ENCODE data around the gene IFT57.

The IFT57 gene

GRCh38 chr3:108122276-108122675 is 99.9 kb downstream of the IFT57 start:
- H3K9me3 ChIP-seq (ENCODE audit: control insufficient read depth, low read length): no peaks in the 10 kb centered on the region

GRCh38 chr3:108119398-108120104 is 102.7 kb downstream of the IFT57 start:
- Histone ChIP-seq H3K27ac (ENCODE audit: insufficient read depth, low read depth, low read length, poor library complexity, severe bottlenecking) (no peak overlapping the region), H3K36me3 (ENCODE audit: control insufficient read depth, insufficient read depth, low read length) (no peaks in the 10 kb centered on the region), H3K9me3 (ENCODE audit: control insufficient read depth, low read length) (no peaks in the 10 kb centered on the region), H3K4me3 (ENCODE audit: insufficient read depth, low read depth, low read length) (no peak overlapping the region), H3K27me3 (ENCODE audit: control insufficient read depth, insufficient read depth, low read length, poor library complexity, severe bottlenecking) (no peaks in the 10 kb centered on the region), H3K4me1 (ENCODE audit: control insufficient read depth, insufficient read depth, low read length) (no peaks in the 10 kb centered on the region)
- WGBS, 2 experiments: 97% methylated on average over 3 of the region's 3 CpGs

More at GRCh38 chr3:108122276-108122675, 99.9 kb downstream of the IFT57 start:
- WGBS, 2 experiments: 62 to 64% methylated on average over 3 of the region's 3 CpGs
- Histone ChIP-seq H3K4me1 (ENCODE audit: control insufficient read depth, insufficient read depth, low read length) (peaks cover 11% of the 10 kb centered on the region), H3K4me3 (ENCODE audit: insufficient read depth, low read depth, low read length) (no peak overlapping the region), H3K36me3 (ENCODE audit: control insufficient read depth, insufficient read depth, low read length) (no peaks in the 10 kb centered on the region), H3K27me3 (ENCODE audit: control insufficient read depth, insufficient read depth, low read length, poor library complexity, severe bottlenecking) (no peaks in the 10 kb centered on the region), H3K27ac (ENCODE audit: insufficient read depth, low read depth, low read length, poor library complexity, severe bottlenecking) (no peak overlapping the region)

GRCh38 chr3:108118038-108118768 is 104.0 kb downstream of the IFT57 start:
- Histone ChIP-seq H3K36me3 (ENCODE audit: control insufficient read depth, insufficient read depth, low read length) (no peaks in the 10 kb centered on the region), H3K4me1 (ENCODE audit: control insufficient read depth, insufficient read depth, low read length) (no peaks in the 10 kb centered on the region), H3K27me3 (ENCODE audit: control insufficient read depth, insufficient read depth, low read length, poor library complexity, severe bottlenecking) (no peaks in the 10 kb centered on the region), H3K9me3 (ENCODE audit: control insufficient read depth, low read length) (no peaks in the 10 kb centered on the region), H3K27ac (ENCODE audit: insufficient read depth, low read depth, low read length, poor library complexity, severe bottlenecking) (no peak overlapping the region), H3K4me3 (ENCODE audit: insufficient read depth, low read depth, low read length) (no peak overlapping the region)
- 90 to 91% methylated on average over 6 of the region's 6 CpGs for WGBS, 2 experiments

- no peaks in the 10 kb centered on the region for H3K4me1 ChIP-seq (ENCODE audit: control insufficient read depth, insufficient read depth, low read length)
- H3K9me3 ChIP-seq (ENCODE audit: control insufficient read depth, low read length): no peaks in the 10 kb centered on the region
- H3K27me3 ChIP-seq (ENCODE audit: control insufficient read depth, insufficient read depth, low read length, poor library complexity, severe bottlenecking): no peaks in the 10 kb centered on the region
- no peaks in the 10 kb centered on the region for H3K36me3 ChIP-seq (ENCODE audit: control insufficient read depth, insufficient read depth, low read length)
- no peak overlapping the region for H3K27ac ChIP-seq (ENCODE audit: insufficient read depth, low read depth, low read length, poor library complexity, severe bottlenecking)
- 88 to 89% methylated on average over 6 of the region's 6 CpGs for WGBS, 2 experiments
- no peak overlapping the region for H3K4me3 ChIP-seq (ENCODE audit: insufficient read depth, low read depth, low read length)
Measured at GRCh38 chr3:108117241-108117775, 104.9 kb downstream of the IFT57 start.

GRCh38 chr3:108114423-108115065 is 107.7 kb downstream of the IFT57 start:
- H3K36me3 ChIP-seq (ENCODE audit: control insufficient read depth, insufficient read depth, low read length): no peaks in the 10 kb centered on the region
- H3K4me3 ChIP-seq (ENCODE audit: insufficient read depth, low read depth, low read length): no peak overlapping the region
- no peaks in the 10 kb centered on the region for H3K9me3 ChIP-seq (ENCODE audit: control insufficient read depth, low read length)
- H3K4me1 ChIP-seq (ENCODE audit: control insufficient read depth, insufficient read depth, low read length): no peaks in the 10 kb centered on the region
- H3K27ac ChIP-seq (ENCODE audit: insufficient read depth, low read depth, low read length, poor library complexity, severe bottlenecking): no peak overlapping the region
- H3K27me3 ChIP-seq (ENCODE audit: control insufficient read depth, insufficient read depth, low read length, poor library complexity, severe bottlenecking): no peaks in the 10 kb centered on the region
- WGBS, 2 experiments: 82 to 84% methylated on average over 16 of the region's 16 CpGs

- WGBS, 2 experiments: 95 to 96% methylated on average over 15 of the region's 15 CpGs
- no peaks in the 10 kb centered on the region for H3K4me1 ChIP-seq (ENCODE audit: control insufficient read depth, insufficient read depth, low read length)
- H3K27ac ChIP-seq (ENCODE audit: insufficient read depth, low read depth, low read length, poor library complexity, severe bottlenecking): no peak overlapping the region
- no peaks in the 10 kb centered on the region for H3K9me3 ChIP-seq (ENCODE audit: control insufficient read depth, low read length)
- H3K36me3 ChIP-seq (ENCODE audit: control insufficient read depth, insufficient read depth, low read length): no peaks in the 10 kb centered on the region
- H3K4me3 ChIP-seq (ENCODE audit: insufficient read depth, low read depth, low read length): no peak overlapping the region
- H3K27me3 ChIP-seq (ENCODE audit: control insufficient read depth, insufficient read depth, low read length, poor library complexity, severe bottlenecking): no peaks in the 10 kb centered on the region
Measured at GRCh38 chr3:108113975-108114374, 108.2 kb downstream of the IFT57 start.

GRCh38 chr3:108110934-108111333 is 111.3 kb downstream of the IFT57 start:
- peaks cover 2% of the 10 kb centered on the region for H3K4me1 ChIP-seq (ENCODE audit: control insufficient read depth, insufficient read depth, low read length)
- H3K36me3 ChIP-seq (ENCODE audit: control insufficient read depth, insufficient read depth, low read length): no peaks in the 10 kb centered on the region
- 91 to 98% methylated on average over 3 of the region's 3 CpGs for WGBS, 2 experiments
- no peak overlapping the region for H3K4me3 ChIP-seq (ENCODE audit: insufficient read depth, low read depth, low read length)
- H3K27ac ChIP-seq (ENCODE audit: insufficient read depth, low read depth, low read length, poor library complexity, severe bottlenecking): no peak overlapping the region
- H3K9me3 ChIP-seq (ENCODE audit: control insufficient read depth, low read length): no peaks in the 10 kb centered on the region
- no peaks in the 10 kb centered on the region for H3K27me3 ChIP-seq (ENCODE audit: control insufficient read depth, insufficient read depth, low read length, poor library complexity, severe bottlenecking)

Measured in ectodermal cell (in vitro differentiated cells).